ENCODE data around the gene CTSS. TPM values are rescaled to one million over a fixed set of nuclear protein-coding genes. Genes with fewer than 3 reads are reported as not detected.
"Not testable (repeated sequence)": the region's sequence is repeated elsewhere in the genome, so short reads cannot be mapped to it uniquely, and the experiment has no call there.

CTSS gene
- total RNA-seq, 1 donor from 2014 or later = 0.81 TPM

DNA sequence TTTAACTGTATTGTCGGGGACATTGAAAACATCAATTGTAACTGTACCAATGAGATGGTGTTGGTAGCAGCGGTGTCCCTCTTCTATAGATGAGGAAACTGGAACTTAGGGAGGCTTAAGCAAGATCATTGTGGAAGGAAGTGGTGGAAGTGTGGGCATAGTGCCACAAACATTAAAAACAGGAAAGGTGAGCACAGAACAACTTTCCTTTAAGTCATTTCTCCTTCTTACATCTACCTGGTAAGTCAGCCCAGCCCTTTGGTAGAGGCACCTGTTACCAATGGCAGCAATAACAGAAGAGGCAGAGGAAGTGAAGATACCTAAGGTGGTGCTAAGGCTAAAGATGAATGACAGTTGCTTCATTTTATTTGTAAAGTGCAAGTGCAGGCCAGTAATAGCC, 12.0 kb upstream of the CTSS start:
- no peak for DNase-seq
- Mint-ChIP-seq H3K36me3 (ENCODE audit: unreplicated experiment) (peaks cover 6% of the 10 kb centered on the region), H3K9me3 (ENCODE audit: unreplicated experiment) (no peaks in the 10 kb centered on the region), H3K4me3 (ENCODE audit: unreplicated experiment) (no peak overlapping the region), H3K27me3 (ENCODE audit: unreplicated experiment) (no peaks in the 10 kb centered on the region), H3K27ac (ENCODE audit: unreplicated experiment) (no peak overlapping the region), H3K4me1 (ENCODE audit: low read depth, unreplicated experiment) (no peaks in the 10 kb centered on the region)
- TF ChIP-seq, protein P1, sequence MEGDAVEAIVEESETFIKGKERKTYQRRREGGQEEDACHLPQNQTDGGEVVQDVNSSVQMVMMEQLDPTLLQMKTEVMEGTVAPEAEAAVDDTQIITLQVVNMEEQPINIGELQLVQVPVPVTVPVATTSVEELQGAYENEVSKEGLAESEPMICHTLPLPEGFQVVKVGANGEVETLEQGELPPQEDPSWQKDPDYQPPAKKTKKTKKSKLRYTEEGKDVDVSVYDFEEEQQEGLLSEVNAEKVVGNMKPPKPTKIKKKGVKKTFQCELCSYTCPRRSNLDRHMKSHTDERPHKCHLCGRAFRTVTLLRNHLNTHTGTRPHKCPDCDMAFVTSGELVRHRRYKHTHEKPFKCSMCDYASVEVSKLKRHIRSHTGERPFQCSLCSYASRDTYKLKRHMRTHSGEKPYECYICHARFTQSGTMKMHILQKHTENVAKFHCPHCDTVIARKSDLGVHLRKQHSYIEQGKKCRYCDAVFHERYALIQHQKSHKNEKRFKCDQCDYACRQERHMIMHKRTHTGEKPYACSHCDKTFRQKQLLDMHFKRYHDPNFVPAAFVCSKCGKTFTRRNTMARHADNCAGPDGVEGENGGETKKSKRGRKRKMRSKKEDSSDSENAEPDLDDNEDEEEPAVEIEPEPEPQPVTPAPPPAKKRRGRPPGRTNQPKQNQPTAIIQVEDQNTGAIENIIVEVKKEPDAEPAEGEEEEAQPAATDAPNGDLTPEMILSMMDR (IDR thresholded peaks at IDR 0.05; ENCODE audit: partially characterized antibody, unreplicated experiment) = no peak

DNA sequence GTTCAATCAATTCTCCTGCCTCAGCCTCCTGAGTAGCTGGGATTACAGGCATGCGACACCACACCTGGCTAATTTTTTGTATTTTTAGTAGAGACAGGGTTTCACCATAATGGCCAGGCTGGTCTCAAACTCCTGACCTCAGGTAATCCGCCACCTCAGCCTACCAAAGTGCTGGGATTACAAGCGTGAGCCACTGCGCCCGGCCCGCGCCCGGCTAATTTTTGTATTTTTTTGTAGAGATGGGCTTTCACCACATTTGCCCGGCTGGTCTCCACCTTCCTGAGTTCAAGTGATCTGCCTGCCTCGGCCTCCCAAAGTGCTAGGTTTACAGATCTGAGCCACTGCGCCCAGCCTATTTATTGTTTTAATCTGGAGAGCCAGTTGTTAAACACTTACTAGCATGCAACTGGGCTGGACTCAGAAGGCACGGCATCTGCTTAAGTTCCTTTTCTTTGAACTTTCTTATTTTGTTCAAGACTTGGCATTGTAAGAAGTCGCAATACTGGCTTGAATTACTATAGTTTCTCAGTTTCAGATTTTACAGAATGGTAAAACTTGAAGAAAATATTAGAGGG, 10.4 kb upstream of the CTSS start:
- DNase-seq; H3K4me1 Mint-ChIP-seq (ENCODE audit: low read depth, unreplicated experiment); H3K27me3 Mint-ChIP-seq (ENCODE audit: unreplicated experiment); H3K4me3 Mint-ChIP-seq (ENCODE audit: unreplicated experiment); H3K36me3 Mint-ChIP-seq (ENCODE audit: unreplicated experiment); H3K27ac Mint-ChIP-seq (ENCODE audit: unreplicated experiment); H3K9me3 Mint-ChIP-seq (ENCODE audit: unreplicated experiment): not testable (repeated sequence)

DNA sequence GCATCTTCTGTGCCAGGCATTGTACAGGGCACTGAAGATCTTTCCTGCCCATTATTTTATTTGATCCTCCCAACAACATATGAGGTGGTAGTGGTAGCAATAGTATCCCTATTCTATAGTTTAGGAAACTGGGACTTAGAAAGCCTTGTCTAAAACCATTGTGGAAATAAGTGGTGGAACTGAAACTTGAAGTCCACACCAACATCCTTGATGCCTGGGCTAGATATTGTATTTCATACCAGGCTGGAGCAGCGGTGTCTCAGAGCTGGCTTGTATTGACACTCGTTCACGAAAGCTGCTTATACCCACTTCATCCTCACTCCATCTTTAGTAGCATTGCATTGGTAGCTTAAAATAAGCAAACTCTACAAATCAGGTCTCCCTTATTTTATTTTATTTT, 9.7 kb upstream of the CTSS start:
- Mint-ChIP-seq H3K9me3 (ENCODE audit: unreplicated experiment) (no peaks in the 10 kb centered on the region), H3K4me3 (ENCODE audit: unreplicated experiment) (no peak overlapping the region), H3K27me3 (ENCODE audit: unreplicated experiment) (no peaks in the 10 kb centered on the region), H3K4me1 (ENCODE audit: low read depth, unreplicated experiment) (no peaks in the 10 kb centered on the region), H3K36me3 (ENCODE audit: unreplicated experiment) (peaks cover 2% of the 10 kb centered on the region), H3K27ac (ENCODE audit: unreplicated experiment) (no peak overlapping the region)
- TF ChIP-seq, protein P1 (IDR thresholded peaks at IDR 0.05; ENCODE audit: partially characterized antibody, unreplicated experiment) = no peak
- no peak for DNase-seq

DNA sequence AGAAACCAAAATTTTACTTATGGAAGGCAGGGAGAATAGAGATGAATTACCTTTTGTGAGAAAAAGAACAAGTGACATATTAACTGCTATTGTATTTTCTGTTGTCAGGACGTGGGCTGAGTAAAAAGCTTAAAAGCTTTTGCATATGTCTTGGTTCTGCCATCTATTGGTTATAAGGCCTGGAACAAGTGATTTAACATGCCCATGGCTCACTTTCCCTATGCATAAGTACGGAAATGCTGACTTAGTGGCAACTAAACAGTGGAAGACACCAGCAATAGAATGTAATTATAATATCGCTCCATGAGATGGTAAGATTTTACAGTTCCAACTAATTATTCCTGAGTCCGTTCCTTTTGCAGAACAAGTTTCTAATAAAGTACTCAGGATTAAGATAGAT, 6.7 kb upstream of the CTSS start:
- Mint-ChIP-seq H3K27me3 (ENCODE audit: unreplicated experiment) (no peaks in the 10 kb centered on the region), H3K27ac (ENCODE audit: unreplicated experiment) (no peak overlapping the region), H3K4me3 (ENCODE audit: unreplicated experiment) (no peak overlapping the region), H3K36me3 (ENCODE audit: unreplicated experiment) (no peaks in the 10 kb centered on the region), H3K4me1 (ENCODE audit: low read depth, unreplicated experiment) (no peaks in the 10 kb centered on the region), H3K9me3 (ENCODE audit: unreplicated experiment) (no peaks in the 10 kb centered on the region)
- TF ChIP-seq, protein P1 (IDR thresholded peaks at IDR 0.05; ENCODE audit: partially characterized antibody, unreplicated experiment) = no peak
- DNase-seq = no peak

DNA sequence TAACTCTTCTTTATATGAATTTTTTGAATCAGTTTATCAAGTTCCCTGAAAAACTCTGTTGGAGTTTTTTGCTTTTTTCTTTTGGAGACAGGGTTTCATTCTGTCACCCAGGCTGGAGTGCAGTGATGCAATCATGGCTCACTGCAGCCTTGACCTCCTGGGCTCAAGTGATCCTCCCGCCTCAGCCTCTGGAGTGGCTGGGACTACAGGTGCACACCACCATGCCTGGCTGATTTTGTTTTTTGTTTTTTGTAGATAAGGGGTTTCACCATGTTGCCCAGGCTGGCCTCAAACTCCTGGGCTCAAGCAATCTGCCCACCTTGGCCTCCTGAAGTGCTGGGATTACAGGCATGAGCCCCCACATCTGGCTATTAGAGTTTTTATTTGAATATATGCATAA, 2.1 kb upstream of the CTSS start:
- H3K27me3 Mint-ChIP-seq (ENCODE audit: unreplicated experiment); H3K4me1 Mint-ChIP-seq (ENCODE audit: low read depth, unreplicated experiment); H3K36me3 Mint-ChIP-seq (ENCODE audit: unreplicated experiment); DNase-seq; H3K9me3 Mint-ChIP-seq (ENCODE audit: unreplicated experiment); H3K27ac Mint-ChIP-seq (ENCODE audit: unreplicated experiment); H3K4me3 Mint-ChIP-seq (ENCODE audit: unreplicated experiment): not testable (repeated sequence)

DNA sequence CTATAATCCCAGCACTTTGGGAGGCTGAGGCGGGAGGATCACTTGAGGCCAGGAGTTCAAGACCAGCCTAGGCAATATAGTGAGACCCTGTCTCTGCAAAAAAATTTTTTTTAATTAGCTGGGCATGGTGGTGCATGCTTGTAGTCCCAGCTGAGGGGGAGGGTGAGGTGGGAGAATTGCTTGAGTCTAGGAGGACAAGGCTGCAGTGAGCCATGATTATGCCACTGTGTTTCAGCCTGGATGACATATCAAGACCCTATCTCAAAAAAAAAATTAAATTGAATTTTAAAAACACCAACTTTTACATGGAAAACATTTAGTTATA, 361 bp upstream of the CTSS start:
- H3K27me3 Mint-ChIP-seq (ENCODE audit: unreplicated experiment); H3K27ac Mint-ChIP-seq (ENCODE audit: unreplicated experiment); H3K36me3 Mint-ChIP-seq (ENCODE audit: unreplicated experiment); H3K4me1 Mint-ChIP-seq (ENCODE audit: low read depth, unreplicated experiment); H3K9me3 Mint-ChIP-seq (ENCODE audit: unreplicated experiment); H3K4me3 Mint-ChIP-seq (ENCODE audit: unreplicated experiment); DNase-seq: not testable (repeated sequence)

Measured in glutamatergic neuron (in vitro differentiated cells).